NOMO-1 treated with DMSO at 0.1 percent for 48 hours (cell line): ENCODE data around the gene PIK3C2G.
"Not testable (repeated sequence)": the region's sequence is repeated elsewhere in the genome, so short reads cannot be mapped to it uniquely, and the experiment has no call there.

Experiments used
- DNase-seq: peaks from one replicate; lab custom pipeline; 2025; ENCODE audit not compliant: unreplicated experiment; lab: John Stamatoyannopoulos, UW

The PIK3C2G gene, protein sequence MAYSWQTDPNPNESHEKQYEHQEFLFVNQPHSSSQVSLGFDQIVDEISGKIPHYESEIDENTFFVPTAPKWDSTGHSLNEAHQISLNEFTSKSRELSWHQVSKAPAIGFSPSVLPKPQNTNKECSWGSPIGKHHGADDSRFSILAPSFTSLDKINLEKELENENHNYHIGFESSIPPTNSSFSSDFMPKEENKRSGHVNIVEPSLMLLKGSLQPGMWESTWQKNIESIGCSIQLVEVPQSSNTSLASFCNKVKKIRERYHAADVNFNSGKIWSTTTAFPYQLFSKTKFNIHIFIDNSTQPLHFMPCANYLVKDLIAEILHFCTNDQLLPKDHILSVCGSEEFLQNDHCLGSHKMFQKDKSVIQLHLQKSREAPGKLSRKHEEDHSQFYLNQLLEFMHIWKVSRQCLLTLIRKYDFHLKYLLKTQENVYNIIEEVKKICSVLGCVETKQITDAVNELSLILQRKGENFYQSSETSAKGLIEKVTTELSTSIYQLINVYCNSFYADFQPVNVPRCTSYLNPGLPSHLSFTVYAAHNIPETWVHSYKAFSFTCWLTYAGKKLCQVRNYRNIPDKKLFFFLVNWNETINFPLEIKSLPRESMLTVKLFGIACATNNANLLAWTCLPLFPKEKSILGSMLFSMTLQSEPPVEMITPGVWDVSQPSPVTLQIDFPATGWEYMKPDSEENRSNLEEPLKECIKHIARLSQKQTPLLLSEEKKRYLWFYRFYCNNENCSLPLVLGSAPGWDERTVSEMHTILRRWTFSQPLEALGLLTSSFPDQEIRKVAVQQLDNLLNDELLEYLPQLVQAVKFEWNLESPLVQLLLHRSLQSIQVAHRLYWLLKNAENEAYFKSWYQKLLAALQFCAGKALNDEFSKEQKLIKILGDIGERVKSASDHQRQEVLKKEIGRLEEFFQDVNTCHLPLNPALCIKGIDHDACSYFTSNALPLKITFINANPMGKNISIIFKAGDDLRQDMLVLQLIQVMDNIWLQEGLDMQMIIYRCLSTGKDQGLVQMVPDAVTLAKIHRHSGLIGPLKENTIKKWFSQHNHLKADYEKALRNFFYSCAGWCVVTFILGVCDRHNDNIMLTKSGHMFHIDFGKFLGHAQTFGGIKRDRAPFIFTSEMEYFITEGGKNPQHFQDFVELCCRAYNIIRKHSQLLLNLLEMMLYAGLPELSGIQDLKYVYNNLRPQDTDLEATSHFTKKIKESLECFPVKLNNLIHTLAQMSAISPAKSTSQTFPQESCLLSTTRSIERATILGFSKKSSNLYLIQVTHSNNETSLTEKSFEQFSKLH (N-terminal part only)

DNA sequence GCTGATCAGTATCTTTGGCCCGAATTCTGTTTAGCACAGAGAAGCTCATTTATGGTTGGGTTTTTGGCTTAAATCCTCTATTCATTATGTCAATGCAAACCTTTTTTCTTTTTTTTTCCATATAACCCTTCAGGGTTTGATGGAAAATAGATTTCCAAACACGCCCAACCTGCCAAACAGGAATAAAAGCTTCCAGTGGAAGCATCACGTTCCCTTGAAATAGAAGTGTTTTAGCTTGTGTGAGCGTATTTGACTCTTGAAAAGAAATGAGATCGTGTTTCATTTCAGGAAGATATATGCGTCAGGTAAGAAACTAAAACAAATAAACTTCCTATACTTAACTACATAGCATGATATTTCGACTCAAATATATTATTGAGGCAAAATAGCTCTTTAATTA, at the start of gene PIK3C2G:
Gene PIK3C2G (plus strand): TSS at position 246 of the 400 bp plus-strand sequence. CDS start 20,564 bp downstream, outside the sequence.
- no peak for DNase-seq

DNA sequence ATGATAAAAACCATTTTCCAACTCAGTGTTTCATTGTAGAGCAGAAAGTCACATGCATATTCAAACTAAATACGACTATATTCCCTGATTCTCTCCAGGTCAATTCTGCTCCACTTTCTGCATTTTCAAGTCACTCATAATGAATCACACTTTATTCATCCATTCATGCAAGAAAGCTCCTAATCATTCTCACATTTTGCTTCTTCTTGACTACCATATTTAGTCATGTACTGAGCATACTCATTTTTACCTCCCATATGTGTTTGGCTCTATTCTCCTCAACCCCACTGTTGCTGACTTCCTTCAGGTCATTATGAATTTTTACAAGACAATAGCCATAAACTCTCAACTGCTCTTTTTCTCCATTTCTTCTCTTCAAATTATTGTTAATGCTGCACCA, 43.4 kb upstream of the PIK3C2G start:
- DNase-seq: no peak

DNA sequence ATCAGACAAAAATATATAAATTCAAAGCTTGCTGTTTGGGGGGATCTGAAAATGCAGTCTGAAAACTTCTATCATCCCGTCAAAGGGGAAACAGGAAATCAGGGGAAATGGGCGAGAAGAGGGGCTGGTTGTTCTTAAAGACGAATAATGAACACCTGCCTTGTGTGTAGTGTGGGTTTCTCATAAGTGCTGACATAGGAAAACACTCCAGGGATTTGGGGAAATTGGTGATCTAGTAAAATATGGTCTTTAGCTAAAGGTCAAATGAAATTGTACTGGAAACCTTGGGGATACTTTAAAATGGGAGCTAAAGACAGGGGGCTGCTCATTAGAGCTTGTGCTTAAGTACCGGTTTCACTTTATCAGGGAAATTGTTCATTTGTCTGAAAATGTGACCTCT, 39.6 kb upstream of the PIK3C2G start:
- DNase-seq: no peak

DNA sequence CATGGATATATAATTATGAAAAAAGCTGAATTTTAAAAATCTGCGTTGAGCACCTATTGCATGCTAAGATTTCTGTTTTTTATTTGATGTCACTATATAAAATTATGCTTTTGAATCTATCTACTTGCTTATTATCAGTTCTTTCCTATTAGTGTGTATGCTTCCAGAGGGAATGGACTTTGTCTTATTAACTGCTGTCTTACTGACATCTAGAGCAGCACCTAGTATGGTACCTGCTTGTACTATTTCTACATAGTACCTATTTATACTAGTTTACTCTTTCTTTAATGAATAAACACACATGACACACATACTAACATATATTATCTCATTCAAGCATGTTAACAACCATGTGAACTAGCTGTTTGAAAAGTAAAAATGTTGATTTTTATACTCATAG, 38.6 kb upstream of the PIK3C2G start:
- DNase-seq: no peak

DNA sequence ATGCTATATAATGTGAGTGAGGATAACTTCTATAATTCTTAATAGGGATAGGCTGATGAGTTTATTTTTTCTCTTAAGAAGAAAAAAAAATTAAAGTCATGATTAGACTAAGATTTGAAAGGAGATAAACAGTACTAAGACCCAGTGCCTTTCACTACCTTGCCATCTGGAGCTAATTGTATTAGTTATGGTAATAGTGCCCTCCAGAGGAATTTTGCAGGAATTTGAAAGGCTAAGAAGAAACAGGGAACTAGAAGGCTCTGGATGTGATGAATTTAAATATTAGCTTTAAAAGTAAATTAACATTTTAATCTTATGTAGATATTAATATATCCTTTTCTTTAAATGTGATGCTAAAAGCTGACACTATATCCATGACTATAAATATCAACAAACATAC, 36.6 kb upstream of the PIK3C2G start:
- DNase-seq: peak; percentile 28

DNA sequence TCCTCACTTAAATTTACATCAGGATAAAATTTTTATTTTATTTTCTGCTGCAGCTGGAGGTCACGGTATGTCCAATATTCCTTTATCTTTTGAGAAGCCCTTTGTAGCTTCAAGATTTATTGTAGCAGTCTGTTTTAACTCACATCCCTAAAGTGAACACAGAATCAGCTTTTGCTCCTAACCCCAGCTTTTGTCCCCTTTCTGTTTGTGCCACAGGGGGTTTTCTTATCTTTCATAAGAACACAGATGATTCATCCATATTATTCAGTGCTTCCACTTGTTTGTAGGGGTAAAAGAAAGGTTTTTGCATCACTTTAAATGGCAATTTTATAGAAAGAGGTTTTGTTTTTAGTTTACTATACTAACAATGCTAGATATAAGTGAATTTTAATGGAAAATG, 21.8 kb upstream of the PIK3C2G start:
- DNase-seq: no peak

DNA sequence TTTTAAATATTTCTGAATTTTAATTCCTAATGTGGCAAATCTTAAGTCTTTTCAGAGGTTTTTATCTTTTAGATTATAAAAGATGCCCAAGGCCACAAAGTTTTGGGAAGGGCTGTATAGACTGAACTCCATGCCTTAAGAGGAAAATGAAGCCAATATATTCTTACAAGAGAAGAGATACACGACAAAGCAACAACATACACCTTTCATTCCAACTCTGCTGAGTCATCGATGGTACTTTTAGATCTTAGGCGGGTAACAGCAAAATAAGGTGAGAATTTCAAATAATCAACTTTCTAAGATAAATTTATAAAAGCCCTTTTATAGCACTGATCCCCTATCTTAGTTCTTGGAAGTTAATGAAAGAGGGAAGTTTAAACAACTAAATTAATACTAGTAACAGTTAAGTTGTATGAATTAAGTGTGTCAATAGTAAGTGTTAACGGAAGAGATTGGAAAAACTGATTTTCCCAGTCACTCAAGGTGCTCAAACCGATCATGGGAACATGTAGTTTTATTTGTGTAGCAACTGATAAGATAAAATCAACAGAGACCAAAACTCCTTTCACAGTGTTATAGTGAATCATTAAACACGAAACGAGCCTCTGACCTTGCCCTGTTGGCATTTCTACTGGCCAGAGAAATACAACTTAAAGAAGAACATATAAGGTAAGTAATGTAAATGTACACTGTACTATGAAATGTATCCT, 18.8 kb upstream of the PIK3C2G start:
- no peak for DNase-seq

DNA sequence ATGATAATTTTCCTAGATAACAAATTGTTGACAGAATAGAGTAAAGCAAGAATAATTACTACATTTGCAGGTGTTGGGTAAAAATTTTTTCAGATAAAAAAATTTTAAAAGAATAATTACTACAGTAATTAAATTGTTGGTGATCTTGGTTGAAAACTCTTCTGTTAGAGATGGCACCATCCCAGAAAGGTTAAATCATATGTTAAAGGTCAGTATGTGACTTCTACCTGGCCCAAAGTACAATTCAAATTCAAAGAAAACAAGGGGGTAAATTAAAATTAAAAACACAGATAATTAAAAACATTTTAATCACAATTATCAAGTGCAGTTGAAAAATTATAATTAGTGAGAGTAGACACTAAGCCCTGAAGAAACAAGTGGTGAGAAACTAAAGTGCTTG, 18.1 kb upstream of the PIK3C2G start:
- DNase-seq: no peak

DNA sequence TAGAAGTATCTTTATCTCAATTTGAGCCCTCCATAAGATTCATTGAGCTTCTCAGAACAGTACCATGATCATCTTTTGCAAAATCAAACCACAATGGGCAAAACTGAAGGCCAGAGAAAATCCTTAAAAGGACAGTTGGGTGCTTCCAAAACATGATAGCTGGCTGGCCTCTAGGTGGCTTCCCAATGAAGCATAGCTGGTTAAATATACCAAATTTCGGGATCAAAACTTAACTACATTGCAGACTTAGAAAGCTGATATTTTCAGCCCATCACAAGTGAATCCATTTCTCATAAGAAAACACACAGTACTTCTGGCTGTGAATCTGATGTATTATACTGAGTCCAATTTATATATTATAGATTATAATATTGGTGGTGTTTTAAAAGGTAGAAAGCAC, 15.3 kb upstream of the PIK3C2G start:
- DNase-seq: no peak

DNA sequence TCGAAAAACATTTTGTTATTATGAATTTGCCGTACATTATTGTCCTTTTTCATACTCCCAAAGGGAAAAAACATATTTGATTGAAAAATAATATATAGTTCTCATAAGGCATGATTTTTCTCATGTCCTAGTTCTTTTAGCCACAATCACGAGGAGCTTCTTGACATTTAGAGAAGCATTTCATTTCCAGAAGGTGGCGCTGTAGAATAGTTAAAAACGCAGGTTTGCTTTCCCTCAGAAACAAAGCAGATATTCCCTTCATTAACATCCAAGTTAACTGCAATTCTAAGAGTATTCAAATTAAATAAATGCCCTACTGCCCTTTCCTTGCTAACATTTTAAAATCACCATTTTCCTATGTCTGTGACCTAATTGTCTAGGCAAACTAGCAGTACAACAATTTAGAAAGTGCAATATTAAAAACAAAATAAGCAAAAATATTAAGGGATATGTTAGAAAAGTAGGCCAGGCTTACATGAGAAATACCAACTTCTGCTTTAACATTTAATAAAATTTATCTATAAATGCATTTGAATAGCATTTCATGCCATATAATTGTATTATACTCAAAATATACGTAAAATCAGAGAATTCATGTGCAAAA, 10.9 kb upstream of the PIK3C2G start:
- DNase-seq: peak; percentile 48

DNA sequence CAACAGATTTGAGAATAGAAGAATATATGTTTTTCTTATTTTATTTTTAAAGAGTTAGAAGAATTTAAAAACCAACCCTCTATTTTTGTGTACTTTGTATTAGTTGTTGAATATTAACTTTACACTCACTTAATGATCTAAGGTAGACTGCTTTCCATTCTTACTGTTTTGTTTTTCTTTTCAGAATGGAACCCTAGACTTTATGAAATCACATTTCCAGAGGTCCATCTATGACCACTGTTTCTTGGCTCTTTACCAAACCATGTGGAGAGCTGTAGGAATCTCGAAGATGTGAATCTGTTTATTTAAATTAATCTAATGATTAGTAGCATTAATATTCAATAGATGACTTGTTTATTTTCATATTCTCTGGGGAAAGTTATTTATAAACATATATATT, 7.2 kb upstream of the PIK3C2G start:
- no peak for DNase-seq

DNA sequence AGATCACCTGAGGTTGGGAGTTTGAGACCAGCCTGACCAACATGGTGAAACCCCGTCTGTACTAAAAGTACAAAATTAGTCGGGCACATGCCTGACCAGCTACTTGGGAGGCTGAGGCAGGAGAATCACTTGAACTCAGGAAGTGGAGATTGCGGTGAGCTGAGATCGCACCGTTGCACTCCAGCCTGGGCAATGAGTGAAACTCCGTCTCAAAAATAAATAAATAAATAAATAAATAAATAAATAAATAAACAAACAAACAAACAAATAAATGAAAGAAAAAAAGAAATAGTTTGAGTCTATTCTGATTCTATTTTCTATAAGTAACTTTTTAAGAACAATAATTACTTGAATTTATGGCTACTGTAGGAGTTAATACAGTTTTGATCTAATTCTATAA, 6.3 kb upstream of the PIK3C2G start:
- not testable (repeated sequence) for DNase-seq

DNA sequence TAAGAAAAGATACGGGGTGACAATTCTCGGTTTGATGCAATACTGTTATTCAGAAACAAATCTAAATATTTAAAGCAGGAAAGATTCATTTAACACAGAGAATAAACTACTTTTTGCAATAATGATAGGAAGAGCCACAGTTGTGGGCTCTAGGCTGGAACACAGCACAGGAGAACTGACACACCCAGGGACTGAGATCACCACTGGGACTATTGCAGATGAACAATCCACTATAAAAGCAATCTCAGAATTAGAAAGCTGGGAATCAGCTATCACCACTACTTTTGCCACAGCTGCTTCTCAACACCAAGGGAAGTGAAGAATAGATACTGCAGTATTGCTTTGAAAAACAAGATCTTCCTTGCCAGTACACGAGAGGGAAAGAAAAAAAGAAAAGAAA, 4.1 kb upstream of the PIK3C2G start:
- no peak for DNase-seq

DNA sequence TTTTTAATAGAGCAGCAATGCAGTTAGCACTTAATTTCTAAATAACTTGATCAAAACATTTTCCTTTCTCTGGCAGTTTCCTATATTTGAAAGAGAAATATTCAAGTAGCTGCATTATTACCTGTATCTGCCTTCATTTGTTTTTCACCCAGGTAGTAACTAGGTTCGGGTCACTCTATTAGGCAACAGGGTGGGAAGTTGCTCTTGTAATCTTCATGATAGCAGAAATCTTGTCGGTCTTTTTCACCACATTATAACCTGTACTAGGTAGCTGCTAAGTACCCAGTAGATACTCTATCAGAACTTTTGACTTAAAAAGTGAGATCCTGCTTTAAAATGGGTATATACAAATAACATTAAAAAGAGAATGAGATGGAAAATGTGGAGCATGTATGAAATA, 2.4 kb upstream of the PIK3C2G start:
- DNase-seq: no peak

DNA sequence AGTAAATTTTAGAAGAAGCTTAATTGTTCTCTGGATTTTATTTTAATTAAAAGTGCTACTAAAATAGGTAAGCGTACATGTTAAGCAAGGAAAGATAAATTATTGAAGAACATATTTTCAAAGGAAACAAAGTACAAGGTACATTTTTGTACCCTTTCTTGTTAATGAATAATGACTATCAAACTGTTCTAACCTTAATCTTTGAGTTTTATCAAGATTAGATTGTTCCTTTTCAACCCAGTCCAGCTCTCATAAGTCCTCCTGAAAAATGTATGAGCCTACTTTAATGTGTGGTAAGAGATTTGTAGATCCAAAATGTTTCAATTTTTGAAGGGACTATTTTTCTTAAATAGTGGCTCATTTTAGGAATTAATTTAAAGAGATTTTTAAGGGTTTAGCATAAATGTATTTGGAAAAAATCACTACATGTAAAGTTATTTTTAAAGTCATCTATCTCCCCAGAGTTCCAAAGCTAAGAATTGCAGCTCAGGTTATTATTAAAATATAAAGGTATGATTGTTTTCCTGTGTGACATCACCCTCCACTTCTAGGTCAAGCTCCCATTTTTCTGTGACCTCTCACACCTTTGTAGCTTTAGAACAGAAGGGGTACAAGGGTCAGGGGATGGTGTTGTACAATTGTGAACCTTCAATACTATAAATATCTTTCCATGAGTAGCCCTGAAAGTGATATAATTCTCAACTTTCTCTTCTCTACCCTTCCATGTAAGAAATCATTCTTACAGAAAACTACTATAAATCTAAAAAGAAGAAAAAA, 1.2 kb upstream of the PIK3C2G start:
- no peak for DNase-seq

DNA sequence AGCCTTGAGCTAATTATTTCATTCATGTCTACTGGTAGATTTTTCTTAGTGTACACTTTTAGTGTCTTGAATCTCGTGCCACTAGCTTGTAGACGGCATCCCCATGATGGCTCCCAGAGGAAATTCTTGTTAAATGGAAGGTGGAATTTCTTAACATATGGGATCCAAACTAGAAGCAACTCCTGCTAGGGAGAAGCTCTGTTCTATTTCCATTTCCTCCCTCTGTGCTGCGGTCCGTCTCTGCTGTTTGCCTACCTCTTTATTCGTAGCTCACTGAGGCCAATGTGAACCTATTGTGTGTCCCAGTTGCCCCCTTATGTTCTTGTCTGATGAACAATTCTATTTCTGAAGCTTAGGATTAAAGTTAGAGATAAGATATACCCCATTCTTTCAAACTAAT, 588 bp downstream of the PIK3C2G start:
- DNase-seq: no peak

DNA sequence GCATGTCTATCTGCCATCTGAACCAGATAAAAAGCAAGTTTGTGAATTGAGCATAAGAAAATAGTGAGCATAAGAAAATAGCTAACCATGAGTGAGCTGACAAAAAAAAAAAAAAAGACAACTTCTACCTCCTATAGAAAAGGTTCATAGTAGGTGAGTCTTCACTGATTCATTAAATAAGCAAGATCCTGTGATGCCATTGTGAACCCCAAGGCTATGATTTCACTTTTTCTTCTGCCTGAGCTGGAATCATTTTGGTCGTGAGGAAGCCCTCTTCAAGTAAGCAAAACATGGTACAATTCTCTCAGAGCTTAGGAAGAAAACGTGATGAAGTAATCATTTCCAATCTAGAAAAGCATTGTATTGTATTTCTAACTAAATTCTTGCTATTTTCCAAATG, 1.2 kb downstream of the PIK3C2G start:
- no peak for DNase-seq

DNA sequence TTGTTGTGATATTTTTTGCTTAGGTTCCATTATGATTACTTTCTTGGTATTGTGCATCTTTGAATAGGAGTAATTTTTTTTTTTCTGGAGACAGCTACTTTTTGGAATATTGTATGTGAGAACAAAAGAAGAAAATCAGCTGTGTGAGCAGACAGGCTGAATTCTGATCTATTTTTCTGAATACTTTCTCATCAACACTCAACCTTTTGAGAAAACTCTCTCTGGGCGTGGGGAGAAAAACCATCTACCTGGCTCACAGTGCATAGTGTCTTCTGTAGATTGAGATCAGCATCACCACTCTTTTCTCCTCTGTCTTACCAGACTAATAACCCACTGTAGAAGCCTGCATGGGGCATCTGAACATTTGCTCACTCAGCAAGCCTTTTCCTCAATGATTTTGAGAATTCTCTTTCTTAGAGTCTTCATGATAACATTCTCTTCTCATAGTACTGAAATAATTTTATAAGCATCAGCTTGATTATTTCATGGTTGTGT, 3.3 kb downstream of the PIK3C2G start:
- no peak for DNase-seq

DNA sequence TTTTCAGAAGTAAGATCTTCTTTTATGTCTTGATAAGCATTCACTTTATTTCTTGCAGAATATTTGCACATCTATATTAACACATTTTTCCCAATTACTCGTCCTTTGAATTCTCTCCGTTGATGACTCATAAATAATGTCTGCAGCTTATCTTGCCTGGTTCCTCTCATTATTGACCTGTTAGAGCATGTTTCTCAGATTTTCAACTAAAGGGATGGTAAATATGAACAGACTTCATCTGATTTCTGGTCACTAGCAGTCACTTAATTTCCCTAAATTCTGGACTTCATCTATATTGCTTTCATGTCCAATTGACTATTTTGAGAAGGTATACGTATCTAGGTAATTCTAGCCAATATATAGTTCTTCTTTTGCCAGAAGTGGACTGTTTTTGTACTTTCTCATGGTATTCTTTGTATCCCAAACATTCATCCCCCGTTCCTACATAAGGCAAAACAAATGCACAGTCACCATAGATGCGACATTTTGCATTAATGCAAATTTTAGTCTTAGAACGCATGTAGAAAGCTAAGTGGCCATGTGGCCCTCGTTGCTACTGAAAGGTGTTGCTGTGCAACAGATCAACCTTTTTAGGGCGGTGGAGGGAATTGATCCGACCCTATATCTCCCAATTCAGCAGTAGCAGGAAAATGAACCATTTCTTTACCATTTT, 6.2 kb downstream of the PIK3C2G start:
- no peak for DNase-seq
